Measurements from ENCODE around the gene PDLIM4.

The PDLIM4 gene

GRCh38 chr5:132309679-132310078 is 52.2 kb downstream of the PDLIM4 start:
- no peak for DNase-seq (ENCODE audit: low spot score)

- DNase-seq (ENCODE audit: low spot score): no peak
Measured at GRCh38 chr5:132310141-132310834, 52.8 kb downstream of the PDLIM4 start.

GRCh38 chr5:132313366-132313765 is 55.9 kb downstream of the PDLIM4 start:
- DNase-seq (ENCODE audit: low spot score): no peak

- no peak for DNase-seq (ENCODE audit: low spot score)
Measured at GRCh38 chr5:132313961-132314432, 56.5 kb downstream of the PDLIM4 start.

GRCh38 chr5:132315529-132316067 is 58.1 kb downstream of the PDLIM4 start:
- no peak for DNase-seq (ENCODE audit: low spot score)

- DNase-seq (ENCODE audit: low spot score): no peak
Measured at GRCh38 chr5:132319975-132320374, 62.5 kb downstream of the PDLIM4 start.

- no peak for DNase-seq (ENCODE audit: low spot score)
Measured at GRCh38 chr5:132321109-132321721, 63.7 kb downstream of the PDLIM4 start.

- DNase-seq (ENCODE audit: low spot score): no peak
Measured at GRCh38 chr5:132322266-132322665, 64.8 kb downstream of the PDLIM4 start.

Data from hepatic stellate cell (primary cell).